Measurements from ENCODE around the gene PLCD1.

PLCD1 gene

DNA sequence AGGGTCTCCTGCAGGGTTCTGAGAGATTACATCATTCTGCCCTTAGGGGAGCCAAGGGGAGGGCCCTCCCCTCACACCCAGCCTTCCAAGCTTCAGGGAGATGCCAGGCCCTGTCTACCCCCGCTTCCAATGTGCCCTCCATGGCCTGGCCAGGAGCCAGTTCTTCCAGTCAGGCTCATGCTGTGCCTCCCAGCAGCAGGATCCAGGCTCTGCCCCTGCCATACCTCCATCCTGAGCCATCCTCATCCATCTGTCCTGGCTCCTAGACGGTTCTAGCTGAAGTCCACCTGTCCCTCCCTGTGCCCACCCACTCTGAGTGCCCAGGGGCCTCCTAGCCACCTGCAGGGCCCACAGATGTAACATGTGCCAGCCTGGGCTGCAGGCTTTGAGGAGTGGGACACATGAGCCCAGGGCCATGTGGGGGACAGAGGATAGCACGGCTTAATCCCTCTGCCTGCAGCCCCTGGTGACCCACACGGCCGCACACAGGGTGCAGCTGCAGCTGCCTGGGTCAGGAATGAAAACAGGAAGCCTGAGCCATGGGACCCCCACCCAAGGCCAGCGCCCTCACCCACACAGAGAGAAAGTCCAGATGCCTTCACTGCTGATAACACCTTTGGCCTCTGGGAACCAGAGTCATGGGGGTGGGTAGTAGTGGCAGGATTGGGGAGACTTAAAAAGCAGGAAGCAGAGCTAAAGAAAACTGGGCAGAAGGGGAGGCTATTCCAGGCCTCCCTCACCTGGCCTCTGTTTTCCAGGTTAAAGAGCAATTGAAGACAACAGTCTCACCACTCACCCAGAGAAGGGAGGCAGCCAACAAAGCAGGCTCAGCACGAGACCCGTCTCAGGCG, 11.8 kb downstream of the PLCD1 start:
- Histone ChIP-seq H3K27ac (ENCODE audit: low read length) (no peak overlapping the region), H3K79me2 (ENCODE audit: low read length) (no peaks in the 10 kb centered on the region), H3K9ac (ENCODE audit: low read length) (no peak overlapping the region), H3K27me3 (replicated peaks; ENCODE audit: insufficient read depth, low read length) (no peaks in the 10 kb centered on the region), H3K4me1 (ENCODE audit: low read length) (no peaks in the 10 kb centered on the region), H4K20me1 (ENCODE audit: insufficient read depth, low read length) (no peaks in the 10 kb centered on the region), H3K9me2 (replicated peaks; ENCODE audit: insufficient read depth, low read length) (no peaks in the 10 kb centered on the region), H3F3A (ENCODE audit: insufficient read depth, low read length) (no peaks in the 10 kb centered on the region), H3K36me3 (replicated peaks; ENCODE audit: insufficient read depth, low read length) (no peaks in the 10 kb centered on the region), H3K9me3 (replicated peaks; ENCODE audit: insufficient read depth, low read length) (no peaks in the 10 kb centered on the region), H2AFZ (ENCODE audit: low read length) (no peak overlapping the region), H3K4me3 (ENCODE audit: low read length) (no peak overlapping the region), H3K4me2 (ENCODE audit: low read depth, low read length) (no peak overlapping the region)
- TF ChIP-seq EZH2 (optimal IDR thresholded peaks at IDR 0.05; ENCODE audit: low read depth, low read length) (no peak), EZH2phosphoT487 (IDR thresholded peaks at IDR 0.05; ENCODE audit: low read length) (no peak), CTCF (IDR thresholded peaks at IDR 0.05; ENCODE audit: low read length) (no peak)
- DNase-seq = no peak

DNA sequence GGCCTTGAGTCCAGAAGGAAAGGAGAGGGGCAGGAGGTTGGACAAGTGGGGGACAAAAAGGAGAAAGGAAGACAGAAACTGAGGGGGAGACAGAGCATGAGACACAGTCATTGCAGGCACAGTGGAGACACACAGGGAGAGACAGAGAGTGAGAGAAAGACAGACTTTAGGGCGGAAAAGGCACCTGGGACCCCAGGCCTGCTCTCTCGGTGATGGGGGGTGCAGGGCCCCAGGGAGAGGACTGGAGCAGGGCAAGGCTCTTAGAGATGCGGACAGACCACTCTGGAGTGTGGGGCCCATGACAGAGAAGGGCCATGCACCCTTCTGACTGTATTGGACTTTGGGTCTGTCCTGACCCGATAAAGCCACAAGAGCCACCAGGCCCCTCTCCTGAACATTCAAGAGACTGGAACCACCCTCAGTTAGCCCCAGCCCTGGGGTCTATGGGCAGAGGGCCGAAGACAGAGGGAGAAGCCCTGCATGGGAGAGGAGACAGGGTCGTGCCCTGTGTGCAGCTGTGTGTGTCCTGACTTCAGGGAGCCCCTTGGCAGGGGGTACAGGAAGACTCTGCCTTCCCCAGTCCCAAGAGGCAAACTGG, 12.5 kb downstream of the PLCD1 start:
- no peak overlapping the region for H3K4me2 ChIP-seq (ENCODE audit: low read depth, low read length)
- no peak for TF ChIP-seq CTCF (IDR thresholded peaks at IDR 0.05; ENCODE audit: low read length)
- no peak for TF ChIP-seq EZH2phosphoT487 (IDR thresholded peaks at IDR 0.05; ENCODE audit: low read length)
- TF ChIP-seq EZH2 (optimal IDR thresholded peaks at IDR 0.05; ENCODE audit: low read depth, low read length) = no peak
- no peaks in the 10 kb centered on the region for H4K20me1 ChIP-seq (ENCODE audit: insufficient read depth, low read length)
- no peaks in the 10 kb centered on the region for H3K9me3 ChIP-seq (replicated peaks; ENCODE audit: insufficient read depth, low read length)
- H3F3A ChIP-seq (ENCODE audit: insufficient read depth, low read length) = no peaks in the 10 kb centered on the region
- no peaks in the 10 kb centered on the region for H3K79me2 ChIP-seq (ENCODE audit: low read length)
- no peak overlapping the region for H3K4me3 ChIP-seq (ENCODE audit: low read length)
- H2AFZ ChIP-seq (ENCODE audit: low read length) = no peak overlapping the region
- no peaks in the 10 kb centered on the region for H3K27me3 ChIP-seq (replicated peaks; ENCODE audit: insufficient read depth, low read length)
- no peak overlapping the region for H3K9ac ChIP-seq (ENCODE audit: low read length)
- H3K27ac ChIP-seq (ENCODE audit: low read length) = no peak overlapping the region
- H3K9me2 ChIP-seq (replicated peaks; ENCODE audit: insufficient read depth, low read length) = no peaks in the 10 kb centered on the region
- no peaks in the 10 kb centered on the region for H3K36me3 ChIP-seq (replicated peaks; ENCODE audit: insufficient read depth, low read length)
- H3K4me1 ChIP-seq (ENCODE audit: low read length) = no peaks in the 10 kb centered on the region
- no peak for DNase-seq

GRCh38 chr3:38016410-38016809, 13.0 kb downstream of the PLCD1 start:
- Histone ChIP-seq H3K9me3 (replicated peaks; ENCODE audit: insufficient read depth, low read length) (no peaks in the 10 kb centered on the region), H3K4me2 (ENCODE audit: low read depth, low read length) (no peak overlapping the region), H3K27me3 (replicated peaks; ENCODE audit: insufficient read depth, low read length) (no peaks in the 10 kb centered on the region), H3F3A (ENCODE audit: insufficient read depth, low read length) (no peaks in the 10 kb centered on the region), H4K20me1 (ENCODE audit: insufficient read depth, low read length) (no peaks in the 10 kb centered on the region), H3K9ac (ENCODE audit: low read length) (no peak overlapping the region), H2AFZ (ENCODE audit: low read length) (no peak overlapping the region), H3K4me1 (ENCODE audit: low read length) (no peaks in the 10 kb centered on the region), H3K27ac (ENCODE audit: low read length) (no peak overlapping the region), H3K4me3 (ENCODE audit: low read length) (no peak overlapping the region), H3K9me2 (replicated peaks; ENCODE audit: insufficient read depth, low read length) (no peaks in the 10 kb centered on the region), H3K36me3 (replicated peaks; ENCODE audit: insufficient read depth, low read length) (no peaks in the 10 kb centered on the region), H3K79me2 (ENCODE audit: low read length) (no peaks in the 10 kb centered on the region)
- DNase-seq = no peak
- TF ChIP-seq CTCF (IDR thresholded peaks at IDR 0.05; ENCODE audit: low read length) (no peak), EZH2phosphoT487 (IDR thresholded peaks at IDR 0.05; ENCODE audit: low read length) (no peak), EZH2 (optimal IDR thresholded peaks at IDR 0.05; ENCODE audit: low read depth, low read length) (no peak)

Measured in MM.1S (cell line).